Thyroid gland (tissue), 4 donors: ENCODE data around the gene KDM5B.

ENCODE experiments used
- CTCF ChIP-seq, 6 experiments: fragments of 200-600 bp in 3 of 6; fragments of 450-650 bp in 3 of 6; sonication (generic) in 3 of 6; IDR thresholded peaks; one replicate each; pipeline ENCODE4 v1.5.1; 2016 to 2019; ENCODE audit warnings: antibody characterized with exemption in 6 of 6, mild to moderate bottlenecking in 2 of 6, inconsistent platforms in 1 of 6, moderate library complexity in 1 of 6
- POLR2A ChIP-seq, 2 donors: fragments of 450-650 bp; IDR thresholded peaks; one replicate each; pipeline ENCODE4 v1.6.1; 2017; ENCODE audit warnings: antibody characterized with exemption in 2 of 2, mild to moderate bottlenecking in 2 of 2, moderate library complexity in 1 of 2

GRCh38 chr1:202713110-202713509, 95.1 kb downstream of the KDM5B start:
- no peak for TF ChIP-seq CTCF (IDR thresholded peaks at IDR 0.05)
- TF ChIP-seq POLR2A (IDR thresholded peaks at IDR 0.05), result no peak
